HG03064 (cell line): Measurements from ENCODE around the gene RNF144B.
A peak's percentile ranks its signal among the peaks of the same experiment; 100 is the strongest.

Source experiments
- ATAC-seq: cut with Tn5 transposase; IDR thresholded peaks from one replicate; pipeline ENCODE4 v1.9.1; 2021; ENCODE audit warnings: low read depth; ENCODE audit not compliant: unreplicated experiment

Gene RNF144B

DNA sequence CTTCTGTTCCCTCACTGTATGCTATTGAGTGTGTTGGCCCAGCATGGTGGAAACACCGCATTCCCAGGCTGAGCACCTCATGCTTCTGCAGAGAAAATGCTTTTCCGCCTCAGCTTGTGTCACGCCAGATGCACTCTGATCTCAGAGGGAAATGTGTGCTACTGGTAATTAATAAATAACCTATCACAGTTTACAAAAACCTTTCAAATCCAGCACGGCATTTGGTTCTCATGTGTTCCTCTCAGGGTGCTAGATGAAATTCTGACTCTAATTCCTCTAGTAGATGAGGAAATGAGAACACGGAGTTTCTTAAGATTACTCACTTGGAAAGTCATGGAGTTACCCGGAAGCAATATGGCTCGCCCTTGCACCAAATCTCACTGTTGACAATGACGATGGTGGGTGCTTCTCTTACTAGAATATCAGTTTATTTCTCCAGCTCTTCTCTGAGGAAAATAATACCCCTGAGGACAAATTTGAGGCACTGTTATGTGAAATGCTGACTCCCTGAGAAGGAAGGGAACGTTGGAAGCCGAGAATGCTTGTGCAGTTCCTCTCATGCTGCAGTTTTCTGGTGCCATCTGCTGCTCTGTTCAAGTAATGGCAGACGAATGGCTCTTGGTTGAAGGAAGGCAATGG lies 116.6 kb downstream of the RNF144B start:
- ATAC-seq, result peak; percentile 61

- no peak for ATAC-seq
These were observed 117.1 kb downstream of the RNF144B start for GRCh38 chr6:18504232-18504596.

- ATAC-seq, result no peak
These were observed 119.3 kb downstream of the RNF144B start for GRCh38 chr6:18506382-18507017.

DNA sequence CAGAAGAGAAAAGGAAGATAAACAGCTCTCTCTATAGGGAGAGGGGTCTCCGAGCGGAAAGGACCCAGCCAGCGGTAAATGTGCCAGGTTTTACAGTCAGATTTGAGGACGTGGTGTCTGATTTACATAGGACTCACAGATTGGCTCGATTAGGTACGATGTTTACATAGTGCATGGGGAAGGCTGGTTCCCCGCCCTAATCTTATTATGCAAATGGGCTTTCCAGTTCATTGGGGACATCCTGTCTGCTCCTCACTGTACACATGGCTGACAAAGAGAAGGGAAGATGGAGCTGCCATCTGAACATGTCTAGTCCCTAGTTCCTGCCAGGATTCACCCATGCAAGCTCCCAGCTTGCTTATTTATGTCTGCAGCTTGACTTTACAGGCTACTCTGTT lies 119.9 kb downstream of the RNF144B start:
- ATAC-seq, result no peak

DNA sequence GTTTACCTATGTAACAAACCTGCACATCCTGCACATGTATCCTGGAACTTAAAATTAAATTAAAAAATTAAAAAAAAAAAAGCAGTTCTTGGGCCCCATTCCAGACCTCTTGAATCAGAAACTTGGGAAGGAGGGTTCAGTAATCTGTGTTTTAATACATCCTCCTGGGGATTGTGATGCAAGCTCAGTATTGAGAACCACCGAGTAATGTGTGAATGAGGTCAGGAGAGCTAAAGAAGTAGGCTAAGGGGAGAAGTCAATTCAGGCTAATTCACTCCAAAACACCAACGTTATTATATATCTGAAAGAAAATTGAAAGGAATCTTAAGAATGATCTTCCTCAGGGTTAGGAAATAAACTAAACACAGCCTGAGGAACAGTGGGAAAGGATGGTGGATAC lies 120.4 kb downstream of the RNF144B start:
- ATAC-seq, result no peak

DNA sequence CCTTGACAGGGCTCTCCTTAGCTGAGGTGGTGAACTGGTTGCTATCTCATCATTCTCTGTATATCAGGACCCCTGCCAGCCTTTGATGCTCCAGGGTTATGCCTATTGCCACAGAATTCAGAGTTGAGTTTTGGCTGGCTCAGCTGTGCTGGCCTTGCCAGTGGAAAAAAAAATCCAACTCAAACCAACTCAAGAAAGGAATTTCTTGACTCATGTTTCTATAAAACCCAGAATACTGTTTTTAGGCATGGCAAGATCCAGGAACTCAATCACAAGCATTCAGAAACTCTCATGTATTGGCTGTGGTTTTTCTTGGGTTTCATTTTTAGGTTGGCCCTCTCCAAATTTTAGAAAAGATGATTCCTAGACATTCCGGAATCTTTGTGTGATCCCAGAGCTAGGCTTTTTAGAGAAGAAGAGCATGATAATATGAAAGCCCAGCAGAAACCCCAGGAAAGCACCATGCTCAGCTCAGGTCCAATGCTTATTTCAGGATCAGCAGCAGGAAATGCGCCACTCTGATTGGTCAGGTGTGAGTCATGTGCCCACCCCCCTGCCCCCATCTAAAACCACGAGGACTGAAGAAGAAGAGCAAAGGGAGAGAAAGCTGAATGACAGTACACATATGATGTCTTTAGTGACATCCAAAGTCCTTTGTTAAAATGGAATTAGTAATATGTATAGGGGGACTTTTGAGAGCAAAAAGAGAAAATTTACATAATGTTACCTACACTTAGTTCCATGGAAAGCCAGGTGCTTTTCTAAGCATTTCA lies 122.9 kb downstream of the RNF144B start:
- ATAC-seq, result no peak

- ATAC-seq, result no peak
These were observed 123.5 kb downstream of the RNF144B start for GRCh38 chr6:18510644-18511033.

GRCh38 chr6:18511211-18511610 lies 124.1 kb downstream of the RNF144B start:
- ATAC-seq, result no peak

- no peak for ATAC-seq
These were observed 126.2 kb downstream of the RNF144B start for GRCh38 chr6:18513253-18513798.

GRCh38 chr6:18514180-18514579 lies 127.0 kb downstream of the RNF144B start:
- ATAC-seq, result no peak

DNA sequence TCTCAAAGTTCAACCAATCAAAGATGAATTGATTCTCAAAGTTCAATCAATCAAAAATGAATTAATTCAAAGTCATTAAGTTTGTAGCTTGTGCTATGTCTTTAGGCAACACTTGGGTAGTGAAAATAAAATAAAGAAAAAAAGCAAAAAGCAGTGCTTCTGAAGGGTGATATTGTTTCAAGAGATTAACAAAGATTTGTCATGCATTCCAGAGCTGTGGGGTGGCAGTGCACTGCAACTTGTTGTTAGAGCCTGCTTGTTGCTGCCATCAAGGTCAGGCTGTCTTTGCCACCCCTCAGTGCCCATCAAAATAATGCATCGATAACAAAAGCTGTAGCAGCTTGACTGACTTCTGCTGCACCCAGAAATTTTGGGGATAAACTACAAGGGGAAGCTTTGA lies 128.6 kb downstream of the RNF144B start:
- no peak for ATAC-seq
